H9 (cell line): ENCODE data around the gene CD7. TPM values are rescaled to one million over a fixed set of nuclear protein-coding genes. Genes with fewer than 3 reads are reported as not detected.

Experiments used
- DNase-seq: peaks from one replicate; pipeline ENCODE4 v3.0.0-alpha.2; 2017
- H2AFZ ChIP-seq: one replicate; pipeline ENCODE4 v1.6.1; 2013; ENCODE audit warnings: mild to moderate bottlenecking, low read length, control low read depth, moderate library complexity
- H2AK5ac ChIP-seq: 2 replicates; pipeline ENCODE4 v1.6.1; 2013; ENCODE audit warnings: low read length, control low read depth, mixed read lengths; ENCODE audit not compliant: insufficient read length
- H2BK120ac ChIP-seq: one replicate; pipeline ENCODE4 v1.6.1; 2013; ENCODE audit warnings: low read depth, mild to moderate bottlenecking, low read length, control low read depth, inconsistent platforms; ENCODE audit not compliant: poor library complexity, severe bottlenecking
- H2BK12ac ChIP-seq: 2 replicates; pipeline ENCODE4 v1.6.1; 2013; ENCODE audit warnings: low read length, control low read depth, mixed read lengths, low read depth; ENCODE audit not compliant: insufficient read length
- H2BK15ac ChIP-seq: 2 replicates; pipeline ENCODE4 v1.6.1; 2013; ENCODE audit warnings: low read depth, low read length, control low read depth
- H2BK20ac ChIP-seq: one replicate; pipeline ENCODE4 v1.6.1; 2013; ENCODE audit warnings: low read depth, mild to moderate bottlenecking, low read length, control low read depth, inconsistent platforms; ENCODE audit not compliant: poor library complexity, severe bottlenecking
- H2BK5ac ChIP-seq: 2 replicates; pipeline ENCODE4 v1.6.1; 2013; ENCODE audit warnings: low read length, control low read depth, mixed read lengths; ENCODE audit not compliant: insufficient read length
- H3K14ac ChIP-seq: 2 replicates; pipeline ENCODE4 v1.6.1; 2013; ENCODE audit warnings: low read length, control low read depth; ENCODE audit not compliant: insufficient read depth
- H3K18ac ChIP-seq: 2 replicates; pipeline ENCODE4 v1.6.1; 2013; ENCODE audit warnings: low read depth, mild to moderate bottlenecking, mixed read lengths, low read length, control low read depth; ENCODE audit not compliant: insufficient read length
- H3K23ac ChIP-seq: 2 replicates; pipeline ENCODE4 v1.6.1; 2013; ENCODE audit warnings: low read length, control low read depth, mixed read lengths, low read depth; ENCODE audit not compliant: insufficient read length
- H3K23me2 ChIP-seq: 2 replicates; pipeline ENCODE4 v1.6.1; 2013; ENCODE audit warnings: low read depth, mild to moderate bottlenecking, mixed read lengths, low read length, control low read depth; ENCODE audit not compliant: insufficient read length, poor library complexity, severe bottlenecking
- H3K27ac ChIP-seq: 2 replicates; pipeline ENCODE4 v1.5.1; 2013; ENCODE audit warnings: low read length, control low read depth, mixed read lengths, low read depth; ENCODE audit not compliant: insufficient read length
- H3K27me3 ChIP-seq: 2 replicates; pipeline ENCODE4 v1.6.1; 2013; ENCODE audit warnings: low read length, control low read depth, inconsistent platforms; ENCODE audit not compliant: insufficient read depth
- H3K4ac ChIP-seq: 2 replicates; pipeline ENCODE4 v1.6.1; 2013; ENCODE audit warnings: low read depth, mild to moderate bottlenecking, control low read depth, inconsistent platforms, low read length, moderate library complexity
- H3K4me1 ChIP-seq: 2 replicates; pipeline ENCODE4 v1.6.1; 2013; ENCODE audit warnings: low read length, control low read depth, inconsistent platforms; ENCODE audit not compliant: insufficient read depth
- H3K4me2 ChIP-seq: 2 replicates; pipeline ENCODE4 v1.6.1; 2013; ENCODE audit warnings: low read length, control low read depth, mixed read lengths; ENCODE audit not compliant: insufficient read length, insufficient read depth
- H3K56ac ChIP-seq: 2 replicates; pipeline ENCODE4 v1.6.1; 2013; ENCODE audit warnings: low read depth, mild to moderate bottlenecking, mixed read lengths, low read length, control low read depth; ENCODE audit not compliant: insufficient read length
- H3K79me1 ChIP-seq: 2 replicates; pipeline ENCODE4 v1.6.1; 2013; ENCODE audit warnings: low read depth, mild to moderate bottlenecking, moderate library complexity, low read length, control low read depth, inconsistent platforms; ENCODE audit not compliant: insufficient read depth, poor library complexity, severe bottlenecking
- H3K79me2 ChIP-seq: 2 replicates; pipeline ENCODE4 v1.6.1; 2013; ENCODE audit warnings: low read length, control low read depth, inconsistent platforms; ENCODE audit not compliant: insufficient read depth
- H3K9ac ChIP-seq: 2 replicates; pipeline ENCODE4 v1.6.1; 2013; ENCODE audit warnings: low read length, control low read depth, mixed read lengths; ENCODE audit not compliant: insufficient read length; ENCODE audit errors: extremely low read depth
- H3K9me3 ChIP-seq: one replicate; pipeline ENCODE4 v1.6.1; 2013; ENCODE audit warnings: low read depth, low read length, inconsistent platforms; ENCODE audit not compliant: control insufficient read depth
- H3T11ph ChIP-seq: one replicate; pipeline ENCODE4 v1.6.1; 2013; ENCODE audit warnings: mild to moderate bottlenecking, low read length, control low read depth, inconsistent platforms
- H4K20me1 ChIP-seq: one replicate; pipeline ENCODE4 v1.6.1; 2013; ENCODE audit not compliant: control insufficient read depth, insufficient read length, insufficient read depth
- H4K5ac ChIP-seq: 2 replicates; pipeline ENCODE4 v1.6.1; 2013; ENCODE audit warnings: low read depth, mild to moderate bottlenecking, mixed read lengths, low read length, control low read depth; ENCODE audit not compliant: insufficient read length
- H4K8ac ChIP-seq: replicated peaks from 2 replicates; pipeline ENCODE4 v1.6.1; 2013; ENCODE audit warnings: low read length, control low read depth, mixed read lengths, low read depth; ENCODE audit not compliant: insufficient read length
- H4K91ac ChIP-seq: 2 replicates; pipeline ENCODE4 v1.6.1; 2013; ENCODE audit warnings: low read depth, mild to moderate bottlenecking, moderate library complexity, mixed read lengths, low read length, control low read depth; ENCODE audit not compliant: insufficient read length
- H3K27ac Mint-ChIP-seq, 3 experiments: 2 replicates in 2 of 3; 3 replicates in 1 of 3; pipeline ENCODE4 v1.8.0; 2020 to 2021; ENCODE audit warnings: mixed read lengths in 3 of 3, mild to moderate bottlenecking in 1 of 3, moderate library complexity in 1 of 3
- H3K27me3 Mint-ChIP-seq: 2 replicates; pipeline ENCODE4 v1.8.0; 2021; ENCODE audit warnings: low read depth, mild to moderate bottlenecking, moderate library complexity, mixed read lengths
- H3K36me3 Mint-ChIP-seq, 3 experiments: 2 replicates in 2 of 3; 3 replicates in 1 of 3; pipeline ENCODE4 v1.8.0; 2020 to 2021; ENCODE audit warnings: low read depth in 3 of 3, mixed read lengths in 3 of 3; ENCODE audit not compliant: insufficient read depth in 1 of 3
- H3K4me1 Mint-ChIP-seq, 2 experiments: 2 replicates each; pipeline ENCODE4 v1.8.0; 2020; ENCODE audit warnings: mixed read lengths in 2 of 2
- H3K4me3 Mint-ChIP-seq, 2 experiments: 2 replicates in 1 of 2; 3 replicates in 1 of 2; pipeline ENCODE4 v1.8.0; 2020 to 2021; ENCODE audit warnings: mild to moderate bottlenecking in 2 of 2, mixed read lengths in 2 of 2, moderate library complexity in 1 of 2
- H3K9me3 Mint-ChIP-seq, 2 experiments: 2 replicates in 1 of 2; 3 replicates in 1 of 2; pipeline ENCODE4 v1.8.0; 2020; ENCODE audit warnings: mild to moderate bottlenecking in 2 of 2, mixed read lengths in 2 of 2, moderate library complexity in 1 of 2
- CTCF ChIP-seq: fragments of 200-600 bp; sonication (generic); conservative IDR thresholded peaks from 3 replicates; pipeline ENCODE4 v1.8.0; 2021; ENCODE audit warnings: antibody characterized with exemption, mild to moderate bottlenecking
- WGBS: extraction: QIAGEN DNeasy Blood & Tissue Kit; methylation state at CpG from one replicate; pipeline ENCODE4 v1.1.7; 2013; ENCODE audit warnings: missing lambda C conversion rate, low lambda C conversion rate, mixed read lengths; ENCODE audit not compliant: insufficient read length; ENCODE audit errors: extremely low coverage; 5-methylcytosine and 5-hydroxymethylcytosine counted together
- total RNA-seq: library from RNA; stranded (reverse); gene quantifications from 2 replicates; pipeline ENCODE4 v1.2.1, GENCODE V29; 2021

The CD7 gene
- total RNA-seq, 1 experiment from 2014 or later: 0.35 TPM

GRCh38 chr17:82318169-82318498, 726 bp upstream of the CD7 start:
- H3K27me3 Mint-ChIP-seq: peaks cover 23% of the 10 kb centered on the region

More at GRCh38 chr17:82318169-82318498, 726 bp upstream of the CD7 start:
- Histone ChIP-seq H2AK5ac (no peak overlapping the region), H3K56ac (no peak overlapping the region), H3K4ac (no peak overlapping the region), H2BK120ac (no peak overlapping the region), H2BK5ac (no peak overlapping the region), H3K27me3 (no peaks in the 10 kb centered on the region), H3K9me3 (no peaks in the 10 kb centered on the region), H3K79me1 (no peaks in the 10 kb centered on the region), H3K4me1 (no peaks in the 10 kb centered on the region), H2AFZ (no peak overlapping the region), H4K91ac (no peak overlapping the region), H3K79me2 (no peaks in the 10 kb centered on the region), H2BK15ac (no peak overlapping the region), H3K23ac (no peak overlapping the region), H3K14ac (no peak overlapping the region), H4K20me1 (peaks cover 6% of the 10 kb centered on the region), H3K23me2 (peaks cover 3% of the 10 kb centered on the region), H2BK20ac (no peak overlapping the region), H3K4me2 (no peak overlapping the region), H3K18ac (no peak overlapping the region), H3T11ph (no peak overlapping the region), H3K27ac (no peak overlapping the region), H2BK12ac (no peak overlapping the region), H3K9ac (no peak overlapping the region), H4K8ac (no peak overlapping the region), H4K5ac (no peak overlapping the region)
- no peak for TF ChIP-seq CTCF
- WGBS: no CpG with 5 or more reads among the region's 20 CpGs
- Mint-ChIP-seq H3K4me3 (no peak overlapping the region), H3K27ac (no peak overlapping the region), H3K4me1 (peaks cover 5 to 15% of the 10 kb centered on the region in 2 experiments), H3K9me3 (no peaks in the 10 kb centered on the region), H3K36me3 (no peaks in the 10 kb centered on the region; a peak in 1 of 7 replicates)
- DNase-seq: no peak
